Breast epithelium (tissue), 4 donors: ENCODE results near the gene CPXM2. TPM values are rescaled to one million over a fixed set of nuclear protein-coding genes. Genes with fewer than 3 reads are reported as not detected.
A peak's percentile ranks its signal among the peaks of the same experiment; 100 is the strongest.

Source experiments
- DNase-seq, 2 donors: peaks; one replicate each; pipeline ENCODE4 v3.0.0-alpha.2; 2019; ENCODE audit warnings: low spot score in 2 of 2
- H3K27ac ChIP-seq, 2 donors: fragments of 200-600 bp; sonication (generic) in 1 of 2; one replicate each; pipeline ENCODE4 v1.5.1; 2016 to 2019; ENCODE audit warnings: mild to moderate bottlenecking in 1 of 2
- H3K27me3 ChIP-seq, 2 donors: fragments of 200-600 bp; sonication (generic) in 1 of 2; one replicate each; pipeline versions ENCODE4 v1.5.1 to v1.6.0; 2017 to 2019; ENCODE audit warnings: control low read depth in 1 of 2, mild to moderate bottlenecking in 1 of 2
- H3K36me3 ChIP-seq: fragments of 200-600 bp; one replicate; pipeline ENCODE4 v1.5.1; 2019
- H3K4me1 ChIP-seq, 2 donors: fragments of 200-600 bp; sonication (generic); one replicate each; pipeline ENCODE4 v1.5.1; 2016 to 2019; ENCODE audit warnings: control low read depth in 1 of 2
- H3K4me3 ChIP-seq, 3 donors: fragments of 200-600 bp; sonication (generic); 1 replicate in 2 of 3; 2 replicates in 1 of 3; pipeline ENCODE4 v1.5.1; 2016 to 2019; ENCODE audit warnings: mild to moderate bottlenecking in 3 of 3, moderate library complexity in 2 of 3
- H3K9me3 ChIP-seq, 2 donors: fragments of 200-600 bp; sonication (generic) in 1 of 2; one replicate each; pipeline ENCODE4 v1.5.1; 2016 to 2019; ENCODE audit warnings: control low read depth in 1 of 2
- POLR2A ChIP-seq: fragments of 450-650 bp; IDR thresholded peaks from one replicate; pipeline ENCODE4 v1.6.1; 2016; ENCODE audit warnings: antibody characterized with exemption, mild to moderate bottlenecking, moderate library complexity
- POLR2AphosphoS5 ChIP-seq, 3 donors: sonication (generic); formaldehyde crosslinking; IDR thresholded peaks; one replicate each; pipeline ENCODE4 v1.6.1; 2017; ENCODE audit warnings: antibody characterized with exemption in 3 of 3
- intact Hi-C: fragments of 100-400 bp; cut with DNase I; formaldehyde crosslinking; loops from one replicate; pipeline ENCODE4 v1.15.1; 2023; ENCODE audit warnings: low total_unique reads
- total RNA-seq, 3 donors: library from RNA; depleted of rRNA; stranded (reverse); fragments of >200 nt; gene quantifications; one replicate each; pipeline ENCODE4 v1.1.0, GENCODE V29; 2016
- TF ChIP-seq, protein P1 (sequence below), 3 donors: fragments of 450-650 bp; IDR thresholded peaks; one replicate each; pipeline ENCODE4 v1.5.1; 2016 to 2017; ENCODE audit warnings: antibody characterized with exemption in 3 of 3, mild to moderate bottlenecking in 3 of 3, moderate library complexity in 3 of 3

CPXM2 gene
- total RNA-seq, 3 donors from 2014 or later, result 5.3 to 16.7 (median 7.2) TPM

DNA sequence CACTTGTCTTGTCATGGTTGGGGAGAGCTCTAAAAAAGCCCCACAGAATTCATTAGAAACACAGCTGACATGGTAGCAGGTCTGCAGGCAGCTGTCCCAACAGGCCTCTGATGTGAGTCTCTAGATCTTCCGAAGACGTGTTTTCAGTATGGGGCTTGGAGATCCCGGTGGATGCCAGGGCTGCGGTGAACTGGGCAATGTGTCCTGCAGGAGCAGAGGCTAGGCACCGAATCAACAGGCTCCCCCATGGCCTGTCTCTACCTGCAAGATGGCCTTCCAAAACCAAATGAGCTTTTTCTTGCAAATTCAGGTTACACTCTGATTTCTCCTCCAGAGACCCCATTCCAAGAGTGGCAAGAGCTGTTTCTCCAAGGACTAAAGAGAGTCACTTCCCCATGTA is 2.9 kb downstream of the CPXM2 start:
- no peak for DNase-seq
- H3K27me3 ChIP-seq, result peaks cover 0 to 10% of the 10 kb centered on the region in 2 donors
- no peaks in the 10 kb centered on the region for H3K9me3 ChIP-seq
- no peak overlapping the region for H3K27ac ChIP-seq
- no peaks in the 10 kb centered on the region for H3K4me1 ChIP-seq
- TF ChIP-seq POLR2A, result no peak
- no peaks in the 10 kb centered on the region for H3K36me3 ChIP-seq
- intact Hi-C loops, result no loop called here
- H3K4me3 ChIP-seq, result no peak overlapping the region

DNA sequence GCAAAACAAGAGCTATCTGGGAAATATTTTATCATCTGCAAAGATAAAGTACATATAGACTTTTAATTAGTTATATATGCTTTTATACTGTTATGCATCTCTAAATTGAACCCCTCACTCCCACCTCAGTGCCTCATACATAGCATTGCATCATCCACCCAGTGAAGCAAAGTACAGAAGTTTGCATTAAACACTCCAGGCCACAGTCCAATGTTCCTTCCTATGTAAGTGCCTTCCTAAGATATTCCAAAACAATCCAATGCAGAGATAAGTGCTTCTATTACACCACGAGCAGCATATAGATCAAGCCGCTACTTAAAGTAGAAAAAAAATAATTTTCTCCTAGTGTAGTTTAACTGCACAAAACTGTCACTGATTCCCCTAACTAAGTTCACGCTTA is 3.4 kb downstream of the CPXM2 start:
- H3K27ac ChIP-seq, result no peak overlapping the region
- intact Hi-C loops, result no loop called here

DNA sequence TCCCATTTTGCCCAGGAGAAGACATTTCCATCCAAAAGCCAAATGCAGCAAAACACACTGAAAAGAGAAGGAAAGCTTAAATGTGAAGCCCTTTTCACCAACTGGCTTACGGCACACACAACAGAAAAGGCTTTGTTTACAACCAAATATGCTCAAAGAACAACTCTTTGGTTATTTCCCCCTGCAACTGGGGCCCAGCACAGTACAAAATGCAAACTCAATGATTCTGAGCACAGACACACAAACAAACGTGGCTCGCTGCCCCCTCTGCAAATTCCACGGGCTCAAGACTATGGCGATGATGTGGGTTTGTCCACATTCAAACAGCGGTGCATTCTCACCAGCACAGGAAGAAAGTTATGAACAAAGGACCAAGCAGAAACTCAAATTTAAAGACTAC is 5.3 kb downstream of the CPXM2 start:
- no peak overlapping the region for H3K27ac ChIP-seq
- intact Hi-C loops, result no loop called here
- no peak for TF ChIP-seq POLR2AphosphoS5 (IDR thresholded peaks at IDR 0.05)
- TF ChIP-seq, protein P1, sequence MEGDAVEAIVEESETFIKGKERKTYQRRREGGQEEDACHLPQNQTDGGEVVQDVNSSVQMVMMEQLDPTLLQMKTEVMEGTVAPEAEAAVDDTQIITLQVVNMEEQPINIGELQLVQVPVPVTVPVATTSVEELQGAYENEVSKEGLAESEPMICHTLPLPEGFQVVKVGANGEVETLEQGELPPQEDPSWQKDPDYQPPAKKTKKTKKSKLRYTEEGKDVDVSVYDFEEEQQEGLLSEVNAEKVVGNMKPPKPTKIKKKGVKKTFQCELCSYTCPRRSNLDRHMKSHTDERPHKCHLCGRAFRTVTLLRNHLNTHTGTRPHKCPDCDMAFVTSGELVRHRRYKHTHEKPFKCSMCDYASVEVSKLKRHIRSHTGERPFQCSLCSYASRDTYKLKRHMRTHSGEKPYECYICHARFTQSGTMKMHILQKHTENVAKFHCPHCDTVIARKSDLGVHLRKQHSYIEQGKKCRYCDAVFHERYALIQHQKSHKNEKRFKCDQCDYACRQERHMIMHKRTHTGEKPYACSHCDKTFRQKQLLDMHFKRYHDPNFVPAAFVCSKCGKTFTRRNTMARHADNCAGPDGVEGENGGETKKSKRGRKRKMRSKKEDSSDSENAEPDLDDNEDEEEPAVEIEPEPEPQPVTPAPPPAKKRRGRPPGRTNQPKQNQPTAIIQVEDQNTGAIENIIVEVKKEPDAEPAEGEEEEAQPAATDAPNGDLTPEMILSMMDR (IDR thresholded peaks at IDR 0.05), result no peak
- TF ChIP-seq POLR2A, result no peak
- H3K4me1 ChIP-seq, result no peaks in the 10 kb centered on the region
- H3K9me3 ChIP-seq, result no peaks in the 10 kb centered on the region
- no peak for DNase-seq
- no peaks in the 10 kb centered on the region for H3K36me3 ChIP-seq
- no peak overlapping the region for H3K4me3 ChIP-seq
- H3K27me3 ChIP-seq, result peaks cover 0 to 8% of the 10 kb centered on the region in 2 donors

More for the DNA sequence above, 3.4 kb downstream of the CPXM2 start:
- TF ChIP-seq, protein P1 (IDR thresholded peaks at IDR 0.05), result no peak
- DNase-seq, result no peak
- Histone ChIP-seq H3K9me3 (no peaks in the 10 kb centered on the region), H3K4me1 (no peaks in the 10 kb centered on the region), H3K36me3 (no peaks in the 10 kb centered on the region), H3K27me3 (peaks cover 0 to 10% of the 10 kb centered on the region in 2 donors), H3K4me3 (no peak overlapping the region)

DNA sequence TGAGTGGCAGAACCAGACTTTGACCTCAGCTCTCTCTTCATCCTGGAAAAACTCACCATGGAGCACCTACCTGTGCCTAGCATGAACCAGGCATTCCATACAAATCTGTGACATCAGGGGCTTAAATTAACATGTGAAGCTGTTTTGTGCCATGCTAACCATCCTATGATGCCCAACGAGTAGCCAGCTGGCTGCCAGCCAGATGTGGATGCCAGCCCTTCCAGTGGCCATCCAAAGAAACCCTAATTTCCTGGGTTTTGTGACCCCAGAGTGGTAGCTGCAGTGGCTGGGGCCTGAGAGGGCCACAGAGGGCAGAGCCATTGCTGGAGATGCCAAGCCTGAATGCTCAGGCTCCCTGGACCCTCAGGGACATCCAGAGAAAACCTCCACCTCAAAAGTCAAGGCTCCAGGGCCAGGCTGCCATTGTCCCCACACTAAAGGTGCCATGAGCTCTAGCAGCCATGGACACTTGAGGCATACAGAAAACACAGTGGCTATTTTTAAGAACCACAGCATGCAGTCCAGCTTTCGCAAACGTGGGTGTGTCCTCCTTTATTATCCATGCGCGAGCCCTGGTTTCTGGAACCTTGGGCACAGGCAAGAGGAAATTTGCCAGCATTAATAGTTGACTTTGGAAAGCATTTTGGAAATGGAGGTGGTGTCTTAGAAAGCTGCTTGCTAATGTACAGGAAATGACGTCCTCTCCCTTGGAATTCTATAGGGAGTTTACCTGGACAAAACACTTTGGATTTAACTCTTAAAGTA is 6.0 kb downstream of the CPXM2 start:
- TF ChIP-seq, protein P1 (IDR thresholded peaks at IDR 0.05), result no peak
- TF ChIP-seq POLR2AphosphoS5 (IDR thresholded peaks at IDR 0.05) (no peak), POLR2A (no peak)
- no peak for DNase-seq
- Histone ChIP-seq H3K4me1 (no peaks in the 10 kb centered on the region), H3K9me3 (no peaks in the 10 kb centered on the region), H3K27ac (peak overlapping the region in 1 of 2 donors; percentile 32), H3K27me3 (peaks cover 0 to under 1% of the 10 kb centered on the region in 2 donors), H3K4me3 (no peak overlapping the region), H3K36me3 (no peaks in the 10 kb centered on the region)
- intact Hi-C loops, result no loop called here

DNA sequence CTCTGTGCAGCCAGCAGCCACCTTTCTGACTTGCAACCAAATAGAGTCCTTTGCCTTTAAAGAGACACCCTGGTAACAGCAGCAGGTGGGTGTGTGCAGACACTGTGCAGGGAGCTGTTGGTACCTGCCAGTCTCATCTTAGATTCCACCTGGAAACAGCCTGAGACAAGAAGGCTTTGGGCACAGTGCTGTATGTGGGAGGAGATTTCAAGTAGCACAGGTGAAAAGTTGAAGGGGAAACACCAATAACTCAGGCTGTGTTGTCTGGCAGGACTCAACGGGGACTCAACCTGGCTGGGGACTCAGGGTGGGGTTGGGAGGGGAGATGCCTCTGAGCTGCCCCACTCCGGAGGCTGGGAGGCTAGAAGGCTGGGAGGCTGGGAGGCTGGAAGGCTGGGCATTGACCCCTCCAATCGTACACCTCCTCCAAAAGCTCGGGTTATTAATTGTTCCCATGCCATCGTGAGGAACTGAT is 6.7 kb downstream of the CPXM2 start:
- Histone ChIP-seq H3K4me3 (no peak overlapping the region), H3K4me1 (no peaks in the 10 kb centered on the region), H3K27me3 (no peaks in the 10 kb centered on the region), H3K9me3 (no peaks in the 10 kb centered on the region), H3K27ac (peak overlapping the region in 1 of 2 donors; percentile 25), H3K36me3 (no peaks in the 10 kb centered on the region)
- intact Hi-C loops, result no loop called here
- no peak for DNase-seq
- TF ChIP-seq POLR2AphosphoS5 (IDR thresholded peaks at IDR 0.05) (no peak), POLR2A (no peak)
- TF ChIP-seq, protein P1 (IDR thresholded peaks at IDR 0.05), result no peak
